ENCODE measurements around the gene TBC1D14.

- TF ChIP-seq CSRNP3 (CRISPR knock-in tag; IDR thresholded peaks at IDR 0.05) = no peak
- TF ChIP-seq ESRRG (CRISPR knock-in tag; IDR thresholded peaks at IDR 0.05) = no peak
- TF ChIP-seq PATZ1 (CRISPR knock-in tag; IDR thresholded peaks at IDR 0.05; ENCODE audit: borderline replicate concordance) = no peak
- TF ChIP-seq ARNTL (CRISPR knock-in tag; IDR thresholded peaks at IDR 0.05; ENCODE audit: borderline replicate concordance, low read depth) = no peak
- TF ChIP-seq ZNF70 (CRISPR knock-in tag; IDR thresholded peaks at IDR 0.05) = no peak
Observed at GRCh38 chr4:6957148-6957520, 47.5 kb downstream of the TBC1D14 start.
